HL-60 (cell line): ENCODE results near the gene EYS.

Source experiments
- DNase-seq, 2 experiments: peaks; one replicate each; pipeline ENCODE4 v3.0.0-alpha.2; 2010 to 2020; ENCODE audit warnings: low read depth in 1 of 2, low spot score in 1 of 2
- H3K27ac ChIP-seq: fragments of 250-450 bp; sonication (Bioruptor Pico); replicated peaks from 2 replicates; pipeline ENCODE4 v1.5.1; 2020; ENCODE audit warnings: mild to moderate bottlenecking, moderate library complexity
- H3K27me3 ChIP-seq: fragments of 250-450 bp; sonication (Bioruptor Pico); 2 replicates; pipeline ENCODE4 v1.5.1; 2021; ENCODE audit warnings: mild to moderate bottlenecking, moderate library complexity; ENCODE audit not compliant: insufficient read depth, poor library complexity, severe bottlenecking
- H3K4me3 ChIP-seq: replicated peaks from 2 replicates; pipeline ENCODE4 v1.5.1; 2011; ENCODE audit warnings: mild to moderate bottlenecking, control low read depth, low read length; ENCODE audit not compliant: insufficient read depth
- GABPA ChIP-seq: IDR thresholded peaks from 2 replicates; pipeline ENCODE4 v1.6.1; 2012; ENCODE audit warnings: low read depth
- POLR2AphosphoS5 ChIP-seq: IDR thresholded peaks from 2 replicates; pipeline ENCODE4 v1.6.1; 2012; ENCODE audit warnings: low read depth
- SPI1 ChIP-seq: IDR thresholded peaks from 2 replicates; pipeline ENCODE4 v1.6.1; 2012; ENCODE audit warnings: low read depth, mild to moderate bottlenecking, borderline replicate concordance
- TF ChIP-seq, protein P1 (sequence below): IDR thresholded peaks from 2 replicates; pipeline ENCODE4 v1.6.1; 2012; ENCODE audit warnings: low read depth; ENCODE audit not compliant: insufficient replicate concordance
- TF ChIP-seq, protein P2 (sequence below): IDR thresholded peaks from one replicate; pipeline ENCODE4 v1.5.1; 2011; ENCODE audit warnings: low read length, control low read depth, inconsistent platforms; ENCODE audit not compliant: insufficient read depth

Gene EYS

DNA sequence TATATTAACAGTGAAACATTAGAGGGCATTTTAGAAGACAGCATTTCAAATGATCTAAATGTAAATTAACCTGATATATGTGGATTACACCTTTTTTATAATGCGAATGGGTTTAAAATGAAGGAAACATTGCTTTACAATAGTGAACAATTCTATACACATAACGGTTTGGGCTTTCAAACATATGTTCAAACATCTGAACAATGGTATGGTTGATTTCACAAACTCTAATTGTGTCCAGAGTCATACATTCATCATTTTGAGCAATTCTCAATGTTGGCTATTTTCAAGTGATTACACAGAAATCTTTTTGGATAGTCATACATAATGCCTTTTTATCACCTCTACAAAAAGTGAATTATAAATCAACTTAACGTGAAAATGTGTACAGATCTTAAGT lies 1493.3 kb downstream of the EYS start:
- Histone ChIP-seq H3K27me3 (no peaks in the 10 kb centered on the region), H3K27ac (no peak overlapping the region), H3K4me3 (no peak overlapping the region)
- DNase-seq, result no peak
- TF ChIP-seq SPI1 (no peak), GABPA (no peak), POLR2AphosphoS5 (no peak)
- TF ChIP-seq, protein P1, sequence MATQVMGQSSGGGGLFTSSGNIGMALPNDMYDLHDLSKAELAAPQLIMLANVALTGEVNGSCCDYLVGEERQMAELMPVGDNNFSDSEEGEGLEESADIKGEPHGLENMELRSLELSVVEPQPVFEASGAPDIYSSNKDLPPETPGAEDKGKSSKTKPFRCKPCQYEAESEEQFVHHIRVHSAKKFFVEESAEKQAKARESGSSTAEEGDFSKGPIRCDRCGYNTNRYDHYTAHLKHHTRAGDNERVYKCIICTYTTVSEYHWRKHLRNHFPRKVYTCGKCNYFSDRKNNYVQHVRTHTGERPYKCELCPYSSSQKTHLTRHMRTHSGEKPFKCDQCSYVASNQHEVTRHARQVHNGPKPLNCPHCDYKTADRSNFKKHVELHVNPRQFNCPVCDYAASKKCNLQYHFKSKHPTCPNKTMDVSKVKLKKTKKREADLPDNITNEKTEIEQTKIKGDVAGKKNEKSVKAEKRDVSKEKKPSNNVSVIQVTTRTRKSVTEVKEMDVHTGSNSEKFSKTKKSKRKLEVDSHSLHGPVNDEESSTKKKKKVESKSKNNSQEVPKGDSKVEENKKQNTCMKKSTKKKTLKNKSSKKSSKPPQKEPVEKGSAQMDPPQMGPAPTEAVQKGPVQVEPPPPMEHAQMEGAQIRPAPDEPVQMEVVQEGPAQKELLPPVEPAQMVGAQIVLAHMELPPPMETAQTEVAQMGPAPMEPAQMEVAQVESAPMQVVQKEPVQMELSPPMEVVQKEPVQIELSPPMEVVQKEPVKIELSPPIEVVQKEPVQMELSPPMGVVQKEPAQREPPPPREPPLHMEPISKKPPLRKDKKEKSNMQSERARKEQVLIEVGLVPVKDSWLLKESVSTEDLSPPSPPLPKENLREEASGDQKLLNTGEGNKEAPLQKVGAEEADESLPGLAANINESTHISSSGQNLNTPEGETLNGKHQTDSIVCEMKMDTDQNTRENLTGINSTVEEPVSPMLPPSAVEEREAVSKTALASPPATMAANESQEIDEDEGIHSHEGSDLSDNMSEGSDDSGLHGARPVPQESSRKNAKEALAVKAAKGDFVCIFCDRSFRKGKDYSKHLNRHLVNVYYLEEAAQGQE, result no peak

GRCh38 chr6:64197246-64197645 lies 1509.8 kb downstream of the EYS start:
- no peak overlapping the region for H3K27ac ChIP-seq
- TF ChIP-seq SPI1, result no peak
- no peak for TF ChIP-seq POLR2AphosphoS5
- TF ChIP-seq, protein P1, result no peak
- H3K27me3 ChIP-seq, result no peaks in the 10 kb centered on the region
- DNase-seq, result no peak
- no peak overlapping the region for H3K4me3 ChIP-seq

- Histone ChIP-seq H3K27ac (no peak overlapping the region), H3K4me3 (no peak overlapping the region), H3K27me3 (no peaks in the 10 kb centered on the region)
- no peak for DNase-seq
- no peak for TF ChIP-seq SPI1
- TF ChIP-seq, protein P2, sequence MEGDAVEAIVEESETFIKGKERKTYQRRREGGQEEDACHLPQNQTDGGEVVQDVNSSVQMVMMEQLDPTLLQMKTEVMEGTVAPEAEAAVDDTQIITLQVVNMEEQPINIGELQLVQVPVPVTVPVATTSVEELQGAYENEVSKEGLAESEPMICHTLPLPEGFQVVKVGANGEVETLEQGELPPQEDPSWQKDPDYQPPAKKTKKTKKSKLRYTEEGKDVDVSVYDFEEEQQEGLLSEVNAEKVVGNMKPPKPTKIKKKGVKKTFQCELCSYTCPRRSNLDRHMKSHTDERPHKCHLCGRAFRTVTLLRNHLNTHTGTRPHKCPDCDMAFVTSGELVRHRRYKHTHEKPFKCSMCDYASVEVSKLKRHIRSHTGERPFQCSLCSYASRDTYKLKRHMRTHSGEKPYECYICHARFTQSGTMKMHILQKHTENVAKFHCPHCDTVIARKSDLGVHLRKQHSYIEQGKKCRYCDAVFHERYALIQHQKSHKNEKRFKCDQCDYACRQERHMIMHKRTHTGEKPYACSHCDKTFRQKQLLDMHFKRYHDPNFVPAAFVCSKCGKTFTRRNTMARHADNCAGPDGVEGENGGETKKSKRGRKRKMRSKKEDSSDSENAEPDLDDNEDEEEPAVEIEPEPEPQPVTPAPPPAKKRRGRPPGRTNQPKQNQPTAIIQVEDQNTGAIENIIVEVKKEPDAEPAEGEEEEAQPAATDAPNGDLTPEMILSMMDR, result no peak
- TF ChIP-seq POLR2AphosphoS5, result no peak
- TF ChIP-seq GABPA, result no peak
- TF ChIP-seq, protein P1, result no peak
These were observed 1520.4 kb downstream of the EYS start for GRCh38 chr6:64186592-64186991.

GRCh38 chr6:64185621-64186020 lies 1521.4 kb downstream of the EYS start:
- DNase-seq, result no peak
- H3K4me3 ChIP-seq, result no peak overlapping the region
- TF ChIP-seq, protein P2, result no peak
- TF ChIP-seq, protein P1, result no peak
- no peak for TF ChIP-seq GABPA
- TF ChIP-seq SPI1, result no peak
- no peak for TF ChIP-seq POLR2AphosphoS5
- H3K27ac ChIP-seq, result no peak overlapping the region
- H3K27me3 ChIP-seq, result no peaks in the 10 kb centered on the region
